Hematopoietic multipotent progenitor cell treated with erythropoietin and hydrocortisone succinate and interleukin-3 and kit ligand, for 6 days (in vitro differentiated cells): ENCODE data around the gene FBXO5.

ENCODE experiments used
- DNase-seq: peaks from one replicate; pipeline ENCODE4 v3.0.0-alpha.2; 2015

The FBXO5 gene

DNA sequence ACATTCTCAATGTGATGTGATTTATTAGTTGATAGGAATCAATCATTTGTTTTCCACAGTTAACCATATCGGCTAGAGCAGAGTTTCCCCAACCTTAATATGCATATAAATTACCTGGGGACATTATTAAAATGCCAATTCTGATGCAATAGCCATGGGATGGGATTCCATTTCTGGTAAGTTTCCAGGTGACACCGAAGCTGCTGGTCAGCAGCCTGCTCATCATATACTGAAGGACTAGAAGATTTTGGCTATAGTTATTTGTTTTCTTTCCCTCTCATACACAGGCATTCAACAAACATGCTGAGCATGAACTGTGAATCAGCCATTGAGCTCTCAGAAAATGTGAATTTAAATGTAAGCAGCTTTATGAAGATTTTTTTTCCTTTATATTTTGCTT, 35.8 kb downstream of the FBXO5 start:
- DNase-seq = no peak

DNA sequence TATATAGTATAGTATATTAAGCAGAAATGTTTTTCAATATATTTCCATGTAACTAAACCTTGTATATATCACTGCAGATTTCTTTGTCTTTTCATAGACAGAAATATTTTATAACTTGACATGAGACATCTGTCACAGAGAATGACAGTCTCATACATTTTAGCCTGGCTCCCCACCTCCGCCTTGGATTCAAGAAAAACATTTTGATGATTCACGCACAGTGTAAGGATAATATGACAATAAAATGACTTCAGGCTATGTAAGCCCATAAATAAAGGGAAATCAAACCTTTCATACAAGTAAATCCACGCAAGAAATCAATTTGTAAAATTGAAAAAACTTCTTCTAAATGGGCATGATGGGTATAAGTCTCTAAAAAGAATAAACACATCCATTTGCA, 36.4 kb downstream of the FBXO5 start:
- no peak for DNase-seq

DNA sequence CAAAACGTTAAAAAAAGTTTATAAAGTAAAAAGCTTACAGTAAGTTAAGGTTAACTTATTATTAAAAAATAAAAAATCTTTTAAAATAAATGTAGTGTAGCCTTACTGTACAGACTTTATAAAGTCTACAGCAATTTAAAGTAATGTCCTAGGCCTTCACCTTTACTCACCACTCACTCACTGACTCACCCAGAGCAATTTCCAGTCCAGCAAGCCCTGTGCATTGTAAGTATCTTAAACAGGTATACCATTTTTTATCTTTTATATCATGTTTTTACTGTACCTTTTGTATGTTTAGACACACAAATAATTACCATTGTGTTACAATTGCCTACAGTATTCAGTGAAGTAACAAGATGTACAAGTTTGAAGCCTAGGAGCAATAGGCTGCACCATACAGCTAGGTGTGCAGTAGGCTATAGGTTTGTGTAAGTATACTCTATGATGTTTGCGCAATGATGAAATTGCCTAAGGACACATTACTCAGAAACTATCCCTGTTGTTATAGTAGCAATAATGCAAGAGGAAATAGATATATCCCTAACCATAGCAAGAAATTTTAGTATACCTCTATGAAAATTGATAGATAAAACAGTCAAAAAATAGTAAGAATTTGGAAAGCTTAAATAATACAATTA, 39.5 kb downstream of the FBXO5 start:
- DNase-seq = peak; percentile 3

DNA sequence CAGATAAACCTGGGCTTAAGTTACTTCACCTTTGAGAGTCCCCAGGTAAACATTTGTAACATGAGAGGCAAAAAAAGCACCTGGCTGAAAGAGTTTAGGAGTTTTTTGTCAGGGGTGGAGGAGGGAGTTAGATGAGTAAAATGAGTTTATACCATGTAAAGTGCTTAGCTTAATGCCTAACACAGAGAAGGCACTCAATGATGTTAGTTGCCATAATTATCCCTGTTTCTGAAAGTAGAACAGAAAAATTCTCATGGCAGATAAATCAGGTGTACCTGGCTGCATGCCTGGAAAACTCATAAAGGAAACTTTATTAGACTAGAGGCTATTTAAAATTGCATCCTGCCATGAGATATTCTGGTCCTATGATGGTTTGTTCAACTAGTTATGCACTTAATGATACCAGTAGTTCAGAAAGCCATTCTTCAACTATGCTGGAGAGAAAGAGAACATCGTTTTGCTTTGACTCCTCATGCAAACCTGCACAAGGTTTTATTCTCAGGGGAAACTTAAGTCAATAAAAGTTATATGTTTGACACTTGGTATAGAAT, 40.4 kb downstream of the FBXO5 start:
- DNase-seq = no peak

DNA sequence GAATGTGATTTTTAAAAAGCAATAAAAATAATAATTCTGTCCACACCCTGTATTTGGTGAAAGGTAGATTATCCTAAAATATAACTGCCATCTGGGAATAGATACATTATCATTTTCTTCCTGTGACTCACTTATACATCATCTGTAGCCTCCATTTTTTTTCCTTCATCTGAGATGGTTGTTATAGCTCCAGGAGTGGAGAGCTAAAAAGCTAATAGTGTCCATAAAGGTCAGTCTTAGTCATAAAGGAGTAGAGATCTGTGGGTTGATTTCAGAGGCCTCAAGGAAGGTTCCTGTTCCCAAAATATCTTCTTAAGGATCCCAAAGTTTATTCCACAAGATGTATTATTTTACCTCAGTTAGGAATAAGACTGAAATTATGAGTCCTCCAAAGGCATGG, 41.1 kb downstream of the FBXO5 start:
- DNase-seq = no peak

DNA sequence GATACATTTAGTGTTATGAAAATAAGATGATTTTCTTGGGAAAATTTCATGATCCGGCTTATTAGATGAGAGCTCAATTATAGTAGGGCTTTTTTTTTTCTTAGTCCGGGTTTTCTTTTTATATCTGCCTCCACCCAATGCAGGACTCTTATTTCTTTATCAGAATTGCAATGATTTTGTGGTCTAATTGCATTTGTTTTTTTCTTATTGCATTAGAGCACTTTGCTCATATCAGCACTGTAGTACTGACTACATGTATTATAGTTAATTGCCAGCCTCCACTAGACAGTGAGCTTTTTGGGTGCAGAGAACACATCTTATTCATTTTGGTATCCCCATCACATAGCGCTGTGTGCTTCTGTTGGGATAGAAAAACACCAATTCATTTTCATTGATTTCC, 50.0 kb downstream of the FBXO5 start:
- DNase-seq = no peak

DNA sequence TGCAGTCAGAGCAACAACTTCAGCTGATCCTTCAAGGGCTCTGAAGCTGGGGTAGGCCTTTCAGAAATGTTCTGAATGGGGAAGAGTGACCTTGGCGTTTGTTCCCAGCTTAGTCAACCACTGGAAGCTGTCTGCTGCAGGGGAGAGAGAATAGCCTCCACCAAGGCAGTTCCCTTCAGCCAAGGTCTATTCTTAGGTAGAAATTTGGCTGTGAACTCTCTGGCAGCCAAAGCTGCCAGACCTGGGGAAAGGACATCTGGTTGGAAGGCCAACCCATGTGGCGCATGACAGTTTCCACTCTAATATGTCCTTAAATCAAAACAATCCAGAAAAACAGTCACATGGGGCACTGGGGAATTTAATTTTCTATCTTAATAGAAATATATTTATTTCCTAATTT, 60.1 kb downstream of the FBXO5 start:
- DNase-seq = no peak
